SH-SY5Y (cell line): ENCODE results near the gene SELENOH.

ENCODE experiments used
- GATA2 ChIP-seq: IDR thresholded peaks from 2 replicates; pipeline ENCODE4 v1.6.1; 2011; ENCODE audit warnings: mild to moderate bottlenecking, low read depth, low read length
- GATA3 ChIP-seq: IDR thresholded peaks from 2 replicates; pipeline ENCODE4 v1.6.1; 2011; ENCODE audit warnings: low read depth, mild to moderate bottlenecking, low read length, moderate library complexity

The SELENOH gene

GRCh38 chr11:57732661-57733060, 8.6 kb upstream of the SELENOH start:
- TF ChIP-seq GATA2 (no peak), GATA3 (no peak)

- TF ChIP-seq GATA3 (no peak), GATA2 (no peak)
These were observed 5.5 kb upstream of the SELENOH start for GRCh38 chr11:57735619-57736298.

DNA sequence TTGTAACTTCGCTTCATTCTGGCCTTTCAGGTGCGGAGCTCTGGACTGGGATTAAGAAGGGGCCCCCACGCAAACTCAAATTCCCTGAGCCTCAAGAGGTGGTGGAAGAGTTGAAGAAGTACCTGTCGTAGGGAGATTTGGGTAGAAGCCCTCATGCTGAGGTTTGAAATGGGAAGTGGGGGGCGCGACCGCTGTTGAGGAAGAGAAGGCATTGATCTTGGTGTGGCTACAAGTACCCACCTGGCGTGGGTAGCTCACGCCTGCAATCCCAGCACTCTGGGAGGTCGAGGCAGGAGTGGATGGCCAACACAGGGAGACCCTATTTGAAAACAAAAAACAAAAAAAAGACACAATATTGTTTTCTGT, 779 bp downstream of the SELENOH start:
- TF ChIP-seq GATA2 (no peak), GATA3 (no peak)

- TF ChIP-seq GATA2 (no peak), GATA3 (no peak)
These were observed 3.1 kb downstream of the SELENOH start for GRCh38 chr11:57744357-57744756.

- TF ChIP-seq GATA2: no peak
- no peak for TF ChIP-seq GATA3
These were observed 3.9 kb downstream of the SELENOH start for GRCh38 chr11:57745206-57745605.

GRCh38 chr11:57746920-57747319, 5.6 kb downstream of the SELENOH start:
- TF ChIP-seq GATA2: no peak
- no peak for TF ChIP-seq GATA3

DNA sequence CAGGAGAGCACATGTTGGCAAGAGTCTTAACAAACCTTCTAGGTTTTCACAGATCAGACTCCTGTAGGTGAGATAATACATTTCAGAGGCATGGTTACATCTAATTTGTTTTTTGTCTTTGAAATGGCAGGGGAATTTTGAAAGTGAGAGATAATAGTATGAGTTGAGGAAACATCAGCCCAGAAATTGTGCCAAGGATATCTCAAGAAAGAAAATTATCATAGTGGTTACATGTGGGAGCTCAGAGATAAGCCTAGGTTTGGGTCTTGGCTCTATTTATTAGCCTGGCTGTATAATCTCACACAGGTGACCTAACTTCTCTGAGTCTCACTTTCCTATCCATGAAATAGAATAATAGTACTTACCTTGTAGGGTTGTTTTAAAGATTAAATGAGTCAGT, 9.9 kb downstream of the SELENOH start:
- TF ChIP-seq GATA2: no peak
- TF ChIP-seq GATA3: no peak

- TF ChIP-seq GATA3: no peak
- no peak for TF ChIP-seq GATA2
These were observed 10.5 kb downstream of the SELENOH start, which contains the start of gene BTBD18 for GRCh38 chr11:57751676-57752253. Gene BTBD18 (minus strand): TSS chr11:57751819. CDS start chr11:57751188, 631 bp downstream.

DNA sequence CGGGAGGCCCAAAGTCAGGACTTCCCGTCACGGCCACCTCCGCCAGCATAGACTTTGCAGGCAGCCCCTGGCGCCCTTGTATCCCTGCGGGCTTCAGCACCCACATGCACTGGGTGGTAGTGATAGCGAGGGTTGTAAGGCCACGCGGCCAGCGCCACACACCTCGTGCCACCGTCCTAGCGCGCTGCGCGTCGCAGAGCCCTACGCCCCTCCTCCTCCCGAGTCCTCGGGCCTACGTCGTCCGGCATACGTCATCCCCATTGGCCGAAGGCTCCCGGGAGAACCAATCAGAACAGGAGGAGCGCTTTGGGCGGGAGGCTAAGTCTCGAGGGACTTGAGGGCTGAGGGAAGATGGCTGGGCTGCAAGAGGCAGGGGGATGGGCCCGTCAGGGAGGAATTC, 11.7 kb downstream of the SELENOH start:
- TF ChIP-seq GATA2 (no peak), GATA3 (no peak)

DNA sequence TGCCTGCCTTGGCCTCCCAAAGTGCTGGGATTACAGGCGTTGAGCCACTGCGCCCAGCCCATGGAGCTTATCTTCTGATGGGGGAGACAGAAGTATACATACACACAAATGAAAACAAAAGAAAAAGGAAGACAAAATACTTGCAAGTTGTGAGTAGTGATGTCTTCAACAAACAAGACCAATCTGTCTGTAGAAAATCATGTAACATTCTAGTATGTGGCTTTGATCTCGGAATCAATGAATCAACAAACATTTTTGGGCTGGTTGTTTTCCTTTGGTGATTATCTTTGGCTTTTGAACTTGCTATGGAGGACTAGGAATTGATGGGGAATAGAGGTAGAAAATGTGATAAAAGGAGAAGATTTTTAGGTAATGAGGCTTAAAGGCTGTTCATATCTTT, 16.9 kb downstream of the SELENOH start:
- TF ChIP-seq GATA2 (no peak), GATA3 (no peak)

DNA sequence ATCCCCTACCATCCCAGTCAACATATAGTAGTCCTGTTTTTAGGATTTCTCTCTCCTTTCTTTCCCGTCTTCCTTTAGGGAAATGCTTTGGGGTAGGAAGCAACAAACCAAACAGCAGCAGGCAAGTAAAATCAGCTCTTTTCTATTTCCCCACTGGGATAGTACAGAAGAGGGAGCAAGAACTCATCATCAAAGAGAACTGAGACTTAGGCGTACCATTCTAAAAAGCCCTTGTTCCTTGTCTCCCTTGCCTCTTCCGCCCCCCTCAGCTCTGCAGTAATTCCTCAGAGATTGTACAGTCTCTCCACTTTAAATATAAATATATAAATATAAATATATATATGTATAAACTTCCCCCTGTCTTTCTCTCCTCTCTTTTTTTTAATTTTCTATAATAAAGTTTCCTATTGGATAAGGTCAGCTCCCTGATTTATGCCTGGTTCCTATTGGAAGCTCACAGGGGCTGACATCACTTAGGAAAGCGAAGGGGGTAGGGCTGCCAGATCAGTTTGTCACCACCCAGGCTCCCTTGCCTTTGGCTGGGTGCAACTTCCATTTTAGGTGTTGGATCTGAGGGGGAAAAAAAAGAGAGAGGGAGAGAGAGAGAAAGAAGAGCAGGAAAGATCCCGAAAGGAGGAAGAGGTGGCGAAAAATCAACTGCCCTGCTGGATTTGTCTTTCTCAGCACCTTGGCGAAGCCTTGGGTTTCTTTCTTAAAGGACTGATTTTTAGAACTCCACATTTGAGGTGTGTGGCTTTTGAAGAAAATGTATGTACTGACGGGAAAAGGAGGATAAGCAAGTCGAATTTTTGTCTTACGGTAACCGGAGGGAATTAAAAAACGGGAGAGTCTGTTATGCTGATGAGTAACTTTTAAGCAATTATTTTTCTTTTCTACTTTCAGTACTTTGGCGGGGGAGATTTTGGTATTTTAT, 20.3 kb downstream of the SELENOH start, which contains the start of gene CTNND1:
TSS of gene CTNND1 (plus strand) at position 502 of the 934 bp plus-strand sequence. CDS start 29,677 bp downstream, outside the sequence.
- TF ChIP-seq GATA3 (no peak), GATA2 (no peak)

GRCh38 chr11:57762235-57762861, 21.1 kb downstream of the SELENOH start:
- no peak for TF ChIP-seq GATA2
- no peak for TF ChIP-seq GATA3

- TF ChIP-seq GATA2: no peak
- no peak for TF ChIP-seq GATA3
These were observed 22.3 kb downstream of the SELENOH start for GRCh38 chr11:57763568-57763967.

DNA sequence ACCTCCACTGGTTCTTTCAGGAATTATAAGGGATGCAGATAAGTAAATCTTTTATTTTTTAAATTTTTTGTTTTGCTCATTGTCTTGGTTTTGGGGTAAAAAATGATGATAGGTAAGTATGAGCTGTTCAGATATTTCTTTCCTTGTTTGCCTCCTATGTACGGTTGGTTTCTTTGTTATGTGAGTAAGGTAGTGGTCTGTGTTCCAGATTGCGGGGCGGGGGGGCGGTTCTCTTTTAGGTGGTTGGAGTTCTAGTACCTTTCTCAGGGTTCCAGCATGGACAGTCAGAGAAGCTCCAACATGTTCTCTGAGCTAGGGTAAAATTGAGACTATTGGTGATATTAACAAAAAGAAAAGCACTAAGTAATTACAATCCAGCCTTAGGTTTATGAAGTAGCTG, 22.7 kb downstream of the SELENOH start:
- TF ChIP-seq GATA3 (no peak), GATA2 (no peak)

DNA sequence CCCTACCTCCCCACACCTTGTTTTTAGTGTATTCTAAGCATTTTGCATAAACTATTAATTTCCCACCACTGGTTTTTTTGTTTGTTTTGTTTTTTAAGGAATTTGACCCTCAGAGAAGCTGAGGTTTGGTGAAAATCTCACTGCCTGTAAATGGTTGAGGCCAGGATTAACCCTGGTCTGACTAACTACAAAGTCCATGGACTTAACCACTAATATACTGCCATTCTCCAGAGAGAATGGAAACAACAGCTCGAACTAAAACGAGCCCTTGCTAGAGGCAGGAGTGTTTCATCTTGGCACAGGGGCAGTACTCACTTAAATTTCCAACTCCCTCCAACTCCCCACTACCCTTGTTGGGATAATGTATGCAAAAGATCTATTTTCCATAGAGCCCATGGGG, 23.3 kb downstream of the SELENOH start:
- no peak for TF ChIP-seq GATA2
- no peak for TF ChIP-seq GATA3
